GM19351 (cell line): ENCODE measurements around the gene NOL4L.
"Not testable (repeated sequence)": the region's sequence is repeated elsewhere in the genome, so short reads cannot be mapped to it uniquely, and the experiment has no call there.

Experiments
- ATAC-seq: cut with Tn5 transposase; IDR thresholded peaks from one replicate; pipeline ENCODE4 v1.9.1; 2021; ENCODE audit warnings: mild to moderate bottlenecking, moderate library complexity; ENCODE audit not compliant: unreplicated experiment

The NOL4L gene

DNA sequence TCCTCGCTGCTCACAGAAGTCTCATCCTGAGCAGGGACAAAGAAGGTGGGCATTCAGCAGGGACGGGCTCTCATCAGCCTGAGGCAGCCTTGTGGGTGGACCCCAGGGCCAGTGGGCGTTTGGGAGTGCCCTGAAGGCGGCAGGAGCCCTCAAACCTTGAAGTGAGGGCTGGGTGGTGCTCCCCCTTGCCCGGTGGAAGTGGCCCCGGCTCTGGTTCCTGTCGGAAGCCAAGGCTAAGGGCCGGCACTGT lies 110.5 kb downstream of the NOL4L start:
- ATAC-seq, result no peak

DNA sequence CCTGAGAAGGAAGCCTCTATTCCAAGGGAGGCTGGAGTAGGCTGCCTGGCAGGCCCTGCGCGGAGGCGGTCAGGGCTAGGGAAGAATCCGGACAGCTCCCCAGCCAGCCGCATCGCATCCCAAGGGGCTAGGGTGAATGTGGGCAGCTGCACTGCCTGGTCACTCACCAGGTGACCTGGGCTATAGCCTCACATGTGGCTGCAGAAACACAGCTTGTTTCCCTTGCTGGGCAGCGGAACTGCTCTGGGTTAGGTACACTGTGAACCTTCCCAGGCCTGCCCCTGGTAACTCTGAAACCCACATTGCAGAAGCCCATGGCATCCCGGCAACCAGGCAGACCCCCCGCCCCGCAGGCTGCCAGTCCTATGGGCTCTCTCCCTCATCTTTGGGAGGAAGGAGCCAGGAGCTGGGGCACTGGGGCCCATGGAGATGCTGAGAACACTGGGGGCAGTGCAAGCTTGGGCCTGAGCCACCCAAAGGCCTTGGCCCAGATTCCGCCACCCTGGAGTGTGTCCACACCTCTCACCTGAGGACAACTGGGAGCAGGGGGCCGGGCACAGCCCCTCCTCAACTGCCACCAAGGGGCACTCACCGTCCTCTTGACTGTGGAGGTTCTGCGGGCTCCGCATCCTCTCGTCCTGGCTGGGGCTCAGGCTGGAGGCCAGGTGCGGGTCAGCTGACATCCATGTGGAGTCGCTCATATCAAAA lies 111.0 kb downstream of the NOL4L start:
- no peak for ATAC-seq

GRCh38 chr20:32473231-32474008 lies 111.7 kb downstream of the NOL4L start:
- no peak for ATAC-seq

DNA sequence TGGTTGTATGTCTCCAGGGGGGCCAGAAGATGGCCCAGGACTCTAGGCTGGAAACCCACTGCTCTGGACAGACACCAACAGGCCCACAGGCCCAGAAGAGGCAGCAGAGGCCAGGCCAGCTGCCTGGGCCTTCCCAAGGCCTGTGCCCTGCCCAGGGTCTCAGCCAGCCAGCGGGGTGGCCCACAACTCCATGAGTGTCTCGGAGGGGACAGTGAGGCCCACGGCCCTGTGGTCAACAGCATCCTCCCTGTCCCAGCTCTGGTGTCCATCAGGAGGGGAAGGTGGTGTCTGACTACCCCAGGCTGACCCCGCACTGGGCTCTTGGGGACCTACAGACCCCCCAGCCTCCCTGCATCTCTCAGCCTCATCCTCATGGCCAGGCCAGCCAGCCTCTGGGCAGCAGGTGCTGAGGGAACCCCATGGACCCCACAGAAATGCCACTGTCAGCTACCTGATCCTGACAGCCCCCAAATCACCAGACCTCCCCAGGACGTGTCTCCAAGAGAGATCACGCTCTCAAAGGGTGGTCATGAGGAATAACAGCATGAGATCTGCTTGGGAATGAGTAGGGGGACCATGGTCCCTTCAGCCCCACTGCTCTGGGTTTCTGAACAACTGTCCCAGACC lies 112.4 kb downstream of the NOL4L start:
- no peak for ATAC-seq

DNA sequence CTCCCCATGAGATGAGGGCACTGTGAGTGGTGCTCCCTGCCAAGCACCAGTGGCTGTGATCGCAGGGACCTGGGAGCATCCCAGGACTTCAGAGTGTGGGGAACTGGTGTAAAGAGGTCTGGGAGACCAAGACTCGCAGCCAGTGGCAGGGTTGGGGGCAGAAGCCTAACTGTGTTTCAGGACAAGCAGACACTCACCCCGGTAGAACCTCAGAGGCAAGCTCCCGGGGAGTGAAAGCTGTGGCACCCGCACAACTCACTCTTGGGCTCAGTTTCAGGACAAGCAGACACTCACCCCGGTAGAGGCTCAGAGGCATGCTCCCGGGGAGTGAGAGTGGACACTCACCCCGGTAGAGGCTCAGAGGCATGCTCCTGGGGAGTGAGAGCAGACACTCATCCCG lies 114.2 kb downstream of the NOL4L start:
- ATAC-seq, result no peak

DNA sequence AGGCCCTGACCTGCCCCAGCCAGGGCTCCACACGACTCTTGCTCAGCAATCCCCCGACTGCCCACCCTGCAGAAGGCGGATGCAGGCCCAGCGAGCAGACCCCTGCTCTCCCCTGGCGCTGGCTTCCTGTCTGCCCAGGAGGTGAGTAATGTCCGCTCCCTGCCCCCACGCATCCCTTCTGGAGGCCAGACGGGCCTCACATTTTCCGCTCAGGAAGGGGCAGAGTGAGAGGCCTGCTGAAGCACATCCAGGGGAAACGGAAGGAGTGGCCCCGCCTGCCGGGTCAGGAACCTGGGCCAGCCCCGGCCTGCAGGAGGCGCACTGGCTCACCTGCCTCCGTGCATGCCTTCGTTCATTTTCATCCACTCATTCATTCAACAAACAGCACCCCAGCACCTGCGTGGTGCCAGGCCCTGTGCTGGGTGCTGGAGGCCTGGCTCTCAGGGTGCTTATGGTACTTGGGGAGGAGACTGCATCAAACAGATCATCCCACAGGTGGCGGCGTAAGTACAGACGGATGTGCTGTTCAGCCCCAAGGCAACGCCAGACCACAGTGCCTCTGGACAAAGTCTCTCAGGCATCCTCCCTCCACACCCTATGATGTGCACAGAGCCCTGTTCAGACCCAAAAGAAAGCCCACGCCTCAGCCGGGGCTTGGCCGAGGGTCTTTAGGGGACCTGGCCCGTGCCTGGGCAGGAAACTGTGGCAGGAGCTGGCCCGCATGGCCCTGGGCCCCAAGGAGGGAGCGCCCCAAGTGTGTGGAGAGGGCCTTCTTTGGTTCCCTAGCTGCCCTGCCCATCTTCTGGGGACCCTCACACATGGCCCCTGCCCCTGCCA lies 114.9 kb downstream of the NOL4L start:
- ATAC-seq, result no peak

- ATAC-seq, result no peak
Measured at GRCh38 chr20:32468860-32469259, 116.3 kb downstream of the NOL4L start.

DNA sequence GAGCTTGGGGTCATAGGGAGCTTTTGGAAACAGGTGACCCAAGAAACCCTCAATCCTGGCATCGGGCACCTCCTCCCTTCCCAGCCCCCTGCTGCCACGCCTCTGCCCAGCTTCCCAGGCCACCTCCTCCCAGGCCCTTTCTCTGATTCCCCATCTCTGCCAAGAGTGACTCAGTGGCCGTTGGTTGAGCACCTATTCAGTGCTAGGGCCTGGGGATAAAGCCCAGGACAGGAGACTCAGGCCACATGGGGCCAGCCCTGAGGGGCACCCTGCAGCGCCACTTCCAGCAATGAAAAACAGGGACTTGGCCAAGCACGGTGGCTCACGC lies 116.9 kb downstream of the NOL4L start:
- ATAC-seq, result no peak

DNA sequence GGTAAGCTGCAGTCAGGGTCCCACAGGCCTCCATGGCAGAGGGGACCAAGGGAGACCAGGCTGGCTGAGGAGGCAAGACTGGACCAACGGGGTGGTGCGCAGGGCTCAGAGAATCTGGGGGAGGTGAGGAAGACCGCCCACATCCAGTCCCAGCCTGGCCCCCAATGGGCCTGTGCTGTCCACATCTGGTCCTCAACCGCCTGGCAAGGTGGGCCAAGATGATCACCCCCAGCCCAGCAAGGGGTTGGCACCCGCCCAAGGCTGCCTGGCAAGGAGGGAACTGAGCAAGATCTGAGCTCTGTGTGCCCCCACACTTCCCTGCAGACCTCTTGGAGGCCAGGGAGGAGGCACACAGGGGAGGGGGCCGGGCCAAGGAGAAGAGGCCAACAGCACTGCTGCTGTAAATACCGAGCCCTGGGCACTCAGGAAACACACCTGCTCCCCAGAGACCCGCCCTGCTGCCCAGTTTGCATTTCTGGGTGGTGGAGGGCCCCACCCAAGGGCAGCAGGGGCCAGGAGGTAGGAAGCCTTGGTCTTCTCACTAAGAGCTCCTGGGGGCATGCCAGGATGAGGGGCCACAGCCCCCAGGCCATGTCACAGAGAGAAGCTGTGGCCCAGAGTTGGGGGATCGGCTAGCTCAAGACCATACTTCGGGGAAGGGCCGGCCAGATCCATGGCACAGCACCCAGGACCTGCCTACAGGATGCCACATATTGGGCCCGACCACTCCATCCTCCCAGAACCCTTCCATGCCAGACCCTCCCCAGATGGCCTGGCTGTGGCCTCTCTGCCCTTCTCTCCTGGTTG lies 117.4 kb downstream of the NOL4L start:
- no peak for ATAC-seq

DNA sequence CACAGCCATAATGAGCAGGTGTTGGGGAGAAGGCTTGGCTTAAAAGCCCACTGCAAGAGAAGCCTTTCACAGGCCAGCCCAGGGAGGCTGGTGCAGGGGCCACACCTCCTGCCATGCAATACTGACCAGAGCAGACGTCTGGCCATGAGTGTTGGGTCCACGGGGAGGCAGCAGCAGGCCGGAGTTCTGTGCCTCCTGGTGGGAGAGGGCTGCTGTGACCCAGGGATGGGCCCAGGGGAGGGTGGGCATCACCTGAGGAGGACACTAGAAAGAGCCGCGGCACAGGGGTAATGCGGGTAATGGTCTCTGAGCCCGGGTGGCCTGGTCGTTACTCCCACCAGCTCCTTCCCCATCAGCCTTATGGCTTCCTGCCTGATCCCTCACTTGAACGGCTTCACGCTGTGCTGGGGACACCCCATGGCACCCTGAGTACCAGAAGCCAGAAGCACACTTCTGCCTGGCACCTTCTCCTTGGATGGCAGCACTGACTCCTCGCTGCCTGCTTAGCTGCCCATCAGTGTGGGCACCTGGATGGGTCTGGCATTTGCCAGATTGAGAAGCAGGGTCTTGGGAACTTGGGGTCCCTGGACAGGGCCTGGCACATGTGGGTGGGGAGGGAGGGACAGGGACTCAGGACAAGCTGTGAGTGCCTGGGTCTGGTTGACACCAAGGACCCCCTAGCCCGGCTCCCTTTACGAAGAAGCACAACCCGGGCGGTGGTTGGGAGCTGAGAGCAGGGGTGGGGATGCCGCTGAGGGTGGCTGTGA lies 118.2 kb downstream of the NOL4L start:
- ATAC-seq, result no peak

GRCh38 chr20:32465901-32466675 lies 119.0 kb downstream of the NOL4L start:
- not testable (repeated sequence) for ATAC-seq

DNA sequence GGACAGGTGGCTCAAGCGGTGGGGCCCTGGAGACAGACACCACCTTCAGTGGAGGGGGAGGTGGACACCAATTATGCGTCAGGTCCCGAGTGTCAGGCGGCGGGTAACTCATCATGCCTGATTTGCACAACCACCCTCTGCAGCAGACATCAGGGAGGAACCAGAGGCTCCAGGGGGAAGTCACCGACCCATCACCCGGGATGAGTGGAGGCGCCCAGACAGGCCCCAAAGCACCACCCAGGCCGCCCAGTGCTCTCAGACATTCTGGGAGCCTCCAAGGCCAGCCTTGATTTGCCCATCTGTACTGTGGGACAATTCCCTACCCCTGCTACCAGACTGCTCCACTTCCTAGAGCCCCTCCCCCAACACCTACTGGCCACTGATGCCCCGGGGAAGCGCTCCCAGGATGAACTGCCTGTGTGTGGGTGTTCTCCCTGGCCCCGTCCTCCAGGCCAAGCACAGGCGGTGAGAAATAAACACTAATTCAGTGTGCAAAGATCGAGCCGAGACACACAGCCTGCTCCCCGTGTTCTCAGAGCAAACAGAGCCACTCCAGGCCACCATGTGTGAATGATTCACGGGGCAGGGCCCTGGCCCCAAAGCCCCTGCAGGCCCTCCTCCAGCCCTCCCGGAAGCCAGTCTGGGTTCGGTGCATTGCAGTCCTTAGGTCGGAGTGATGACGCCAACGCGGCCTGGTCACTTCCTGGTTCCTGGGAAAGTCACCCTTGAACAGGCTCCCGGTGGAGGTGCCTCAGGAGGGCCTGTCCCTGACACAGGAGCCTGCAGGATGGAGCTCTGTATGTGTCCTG lies 119.8 kb downstream of the NOL4L start:
- ATAC-seq, result no peak

- no peak for ATAC-seq
Measured at GRCh38 chr20:32464401-32465091, 120.6 kb downstream of the NOL4L start.

DNA sequence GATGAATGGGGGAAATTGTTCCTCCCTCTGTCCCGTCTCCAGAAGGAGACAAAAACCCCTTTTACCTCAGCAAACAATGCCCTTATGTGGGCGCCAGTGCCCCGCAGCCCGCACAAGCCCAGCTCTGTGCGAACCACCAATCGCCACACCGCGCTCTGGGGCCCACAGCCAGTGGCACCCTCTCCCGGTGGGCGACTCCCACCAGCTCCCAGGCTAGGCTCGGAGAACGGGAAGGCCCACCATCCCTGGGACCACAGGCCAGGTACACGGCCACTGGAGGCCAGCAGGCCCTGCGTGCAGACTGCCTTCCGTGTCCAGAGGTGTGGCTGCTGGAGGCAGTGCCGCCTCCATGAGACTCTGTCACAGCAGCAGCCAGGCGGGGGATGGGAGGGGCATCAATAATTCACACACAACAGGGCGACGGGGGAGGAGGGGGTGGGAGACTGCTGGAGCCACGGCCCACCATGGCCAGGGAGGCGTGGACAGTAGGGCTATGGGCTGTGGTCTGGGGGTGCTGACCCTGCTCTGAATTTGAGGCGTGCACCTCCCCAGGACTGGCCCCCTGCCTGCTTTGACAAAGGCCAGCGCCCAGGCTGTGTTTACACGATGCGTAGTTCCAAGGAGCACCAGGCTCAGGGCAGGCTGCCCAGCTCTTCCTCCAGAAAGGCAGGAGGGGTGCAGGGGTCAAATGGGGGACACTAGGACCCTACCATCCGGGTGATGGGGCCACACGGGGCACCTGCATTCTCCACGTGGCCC lies 121.3 kb downstream of the NOL4L start:
- ATAC-seq, result no peak

- ATAC-seq, result no peak
Measured at GRCh38 chr20:32462900-32463641, 122.1 kb downstream of the NOL4L start.

DNA sequence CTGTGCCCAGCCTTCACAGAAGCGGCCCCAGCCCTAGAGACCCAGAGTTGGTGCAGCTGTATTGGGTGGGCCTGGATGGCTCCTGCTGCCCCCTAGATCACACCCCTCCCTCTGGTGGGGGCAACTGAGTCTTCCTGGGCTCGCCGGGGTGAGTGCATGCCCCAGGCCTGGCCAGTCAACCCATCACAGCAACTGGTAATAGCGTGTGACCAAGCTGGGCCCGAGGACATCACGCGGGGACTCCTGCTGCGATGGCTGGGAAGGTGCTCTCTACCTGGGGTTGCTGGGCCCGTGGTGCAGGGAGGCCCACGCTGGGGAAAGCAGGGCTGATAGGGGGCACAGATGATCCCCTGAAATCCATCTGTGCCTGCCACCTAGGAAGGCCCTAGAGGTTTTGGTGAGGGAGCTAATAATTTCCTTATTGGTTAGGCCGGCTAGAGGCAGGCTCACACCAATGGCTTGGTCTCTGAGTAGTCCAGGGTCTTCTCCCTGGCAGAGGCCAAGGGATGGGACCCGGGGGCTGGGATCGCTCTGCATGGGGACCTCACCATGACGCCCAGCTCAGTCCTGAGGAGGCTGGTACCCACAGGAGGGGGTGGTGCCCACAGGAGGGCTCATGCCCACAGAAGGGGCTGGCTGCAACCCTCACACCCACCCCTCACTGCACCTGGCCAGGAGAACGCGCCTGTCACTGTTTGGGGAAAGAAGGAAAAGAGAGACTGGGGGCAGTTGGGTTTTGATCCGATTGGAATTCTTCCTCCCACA lies 123.1 kb downstream of the NOL4L start:
- no peak for ATAC-seq
